Measurements from ENCODE around the gene SMG6.

DNA sequence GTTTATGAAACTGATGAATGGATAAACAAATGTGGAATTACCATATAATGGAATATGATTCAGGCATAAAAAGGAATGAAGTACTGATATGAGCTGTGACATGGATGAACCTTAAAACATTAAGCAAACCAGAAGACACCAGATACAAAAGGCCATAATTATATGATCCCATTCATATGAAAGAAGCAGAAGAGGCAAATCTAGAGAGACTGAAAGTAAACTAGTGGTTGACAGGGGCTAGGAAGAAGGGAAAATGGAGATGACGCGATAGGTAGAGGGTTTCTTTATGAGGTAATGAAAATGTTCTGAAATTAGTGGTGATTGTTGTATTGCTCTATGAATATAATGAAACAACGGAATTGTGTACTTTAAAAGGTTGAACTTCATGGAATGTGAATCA, 160.3 kb downstream of the SMG6 start:
- TF ChIP-seq POLR2A (IDR thresholded peaks at IDR 0.05; ENCODE audit: low read depth, low read length) (no peak), POLR2AphosphoS5 (IDR thresholded peaks at IDR 0.05; ENCODE audit: insufficient read depth, low read depth, low read length) (no peak), EZH2 (IDR thresholded peaks at IDR 0.05; ENCODE audit: borderline replicate concordance, low read depth, low read length, severe bottlenecking) (no peak)
- TF ChIP-seq, protein P1, sequence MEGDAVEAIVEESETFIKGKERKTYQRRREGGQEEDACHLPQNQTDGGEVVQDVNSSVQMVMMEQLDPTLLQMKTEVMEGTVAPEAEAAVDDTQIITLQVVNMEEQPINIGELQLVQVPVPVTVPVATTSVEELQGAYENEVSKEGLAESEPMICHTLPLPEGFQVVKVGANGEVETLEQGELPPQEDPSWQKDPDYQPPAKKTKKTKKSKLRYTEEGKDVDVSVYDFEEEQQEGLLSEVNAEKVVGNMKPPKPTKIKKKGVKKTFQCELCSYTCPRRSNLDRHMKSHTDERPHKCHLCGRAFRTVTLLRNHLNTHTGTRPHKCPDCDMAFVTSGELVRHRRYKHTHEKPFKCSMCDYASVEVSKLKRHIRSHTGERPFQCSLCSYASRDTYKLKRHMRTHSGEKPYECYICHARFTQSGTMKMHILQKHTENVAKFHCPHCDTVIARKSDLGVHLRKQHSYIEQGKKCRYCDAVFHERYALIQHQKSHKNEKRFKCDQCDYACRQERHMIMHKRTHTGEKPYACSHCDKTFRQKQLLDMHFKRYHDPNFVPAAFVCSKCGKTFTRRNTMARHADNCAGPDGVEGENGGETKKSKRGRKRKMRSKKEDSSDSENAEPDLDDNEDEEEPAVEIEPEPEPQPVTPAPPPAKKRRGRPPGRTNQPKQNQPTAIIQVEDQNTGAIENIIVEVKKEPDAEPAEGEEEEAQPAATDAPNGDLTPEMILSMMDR (IDR thresholded peaks at IDR 0.05; ENCODE audit: extremely low read depth in 1 of 2, insufficient read depth in 1 of 2, low read depth in 1 of 2, low read length in 2 of 2): no peak
- TF ChIP-seq, protein P2, sequence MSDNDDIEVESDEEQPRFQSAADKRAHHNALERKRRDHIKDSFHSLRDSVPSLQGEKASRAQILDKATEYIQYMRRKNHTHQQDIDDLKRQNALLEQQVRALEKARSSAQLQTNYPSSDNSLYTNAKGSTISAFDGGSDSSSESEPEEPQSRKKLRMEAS (IDR thresholded peaks at IDR 0.05; ENCODE audit: insufficient read depth, insufficient read length): no peak
